ENCODE data around the gene FXR1.

- TF ChIP-seq CTCF (conservative IDR thresholded peaks at IDR 0.05) = no peak
- TF ChIP-seq EZH2 (IDR thresholded peaks at IDR 0.05; ENCODE audit: low read depth) = no peak
Observed at GRCh38 chr3:180947761-180948390, 35.4 kb downstream of the FXR1 start.

All from PC-9 (cell line).